Adrenal gland (tissue), 5 donors: ENCODE measurements around the gene DHFR2.

Source experiments
- POLR2A ChIP-seq, 2 donors: fragments of 450-650 bp; IDR thresholded peaks; one replicate each; pipeline ENCODE4 v1.6.1; 2017; ENCODE audit warnings: antibody characterized with exemption in 2 of 2, mild to moderate bottlenecking in 2 of 2, moderate library complexity in 1 of 2
- TF ChIP-seq, protein P1 (sequence below), 6 experiments: fragments of 450-650 bp in 4 of 6; fragments of 200-600 bp in 2 of 6; sonication (generic) in 1 of 6; IDR thresholded peaks; 1 replicate in 5 of 6; 2 replicates in 1 of 6; pipeline versions ENCODE4 v1.5.1 to v1.8.0; 2016 to 2021; ENCODE audit warnings: antibody characterized with exemption in 6 of 6, mild to moderate bottlenecking in 2 of 6, moderate library complexity in 1 of 6
- donor health status: DM: no; HTN: no; CAD: no.

DNA sequence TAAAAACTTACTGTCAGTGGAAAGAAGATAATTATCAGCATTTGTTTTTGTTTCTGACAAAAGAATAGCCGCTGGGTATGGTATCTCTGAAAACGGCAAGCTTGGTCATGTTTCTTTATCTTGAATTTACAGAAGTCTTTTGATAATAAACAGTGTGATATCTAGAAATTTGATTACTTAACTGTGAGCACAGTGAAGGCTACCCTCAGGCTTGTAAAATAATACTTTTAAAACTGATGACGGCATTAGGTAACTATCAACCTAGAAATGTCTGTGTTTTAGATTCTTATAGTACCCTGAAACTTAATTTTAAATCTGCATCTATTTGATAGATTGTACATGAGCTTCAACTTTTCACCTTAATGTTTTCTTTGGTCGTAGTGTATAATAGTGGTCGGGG lies 43.6 kb upstream of the DHFR2 start:
- TF ChIP-seq, protein P1, sequence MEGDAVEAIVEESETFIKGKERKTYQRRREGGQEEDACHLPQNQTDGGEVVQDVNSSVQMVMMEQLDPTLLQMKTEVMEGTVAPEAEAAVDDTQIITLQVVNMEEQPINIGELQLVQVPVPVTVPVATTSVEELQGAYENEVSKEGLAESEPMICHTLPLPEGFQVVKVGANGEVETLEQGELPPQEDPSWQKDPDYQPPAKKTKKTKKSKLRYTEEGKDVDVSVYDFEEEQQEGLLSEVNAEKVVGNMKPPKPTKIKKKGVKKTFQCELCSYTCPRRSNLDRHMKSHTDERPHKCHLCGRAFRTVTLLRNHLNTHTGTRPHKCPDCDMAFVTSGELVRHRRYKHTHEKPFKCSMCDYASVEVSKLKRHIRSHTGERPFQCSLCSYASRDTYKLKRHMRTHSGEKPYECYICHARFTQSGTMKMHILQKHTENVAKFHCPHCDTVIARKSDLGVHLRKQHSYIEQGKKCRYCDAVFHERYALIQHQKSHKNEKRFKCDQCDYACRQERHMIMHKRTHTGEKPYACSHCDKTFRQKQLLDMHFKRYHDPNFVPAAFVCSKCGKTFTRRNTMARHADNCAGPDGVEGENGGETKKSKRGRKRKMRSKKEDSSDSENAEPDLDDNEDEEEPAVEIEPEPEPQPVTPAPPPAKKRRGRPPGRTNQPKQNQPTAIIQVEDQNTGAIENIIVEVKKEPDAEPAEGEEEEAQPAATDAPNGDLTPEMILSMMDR (IDR thresholded peaks at IDR 0.05) = no peak
- no peak for TF ChIP-seq POLR2A (IDR thresholded peaks at IDR 0.05)
